CD4-positive, alpha-beta T cell treated with Interferon gamma for 1 hour (primary cell): ENCODE results near the gene KRT34.
"Not testable (repeated sequence)": the region's sequence is repeated elsewhere in the genome, so short reads cannot be mapped to it uniquely, and the experiment has no call there.

Experiments used
- DNase-seq: peaks from one replicate; pipeline ENCODE4 v3.0.0-alpha.2; 2020

KRT34 gene

DNA sequence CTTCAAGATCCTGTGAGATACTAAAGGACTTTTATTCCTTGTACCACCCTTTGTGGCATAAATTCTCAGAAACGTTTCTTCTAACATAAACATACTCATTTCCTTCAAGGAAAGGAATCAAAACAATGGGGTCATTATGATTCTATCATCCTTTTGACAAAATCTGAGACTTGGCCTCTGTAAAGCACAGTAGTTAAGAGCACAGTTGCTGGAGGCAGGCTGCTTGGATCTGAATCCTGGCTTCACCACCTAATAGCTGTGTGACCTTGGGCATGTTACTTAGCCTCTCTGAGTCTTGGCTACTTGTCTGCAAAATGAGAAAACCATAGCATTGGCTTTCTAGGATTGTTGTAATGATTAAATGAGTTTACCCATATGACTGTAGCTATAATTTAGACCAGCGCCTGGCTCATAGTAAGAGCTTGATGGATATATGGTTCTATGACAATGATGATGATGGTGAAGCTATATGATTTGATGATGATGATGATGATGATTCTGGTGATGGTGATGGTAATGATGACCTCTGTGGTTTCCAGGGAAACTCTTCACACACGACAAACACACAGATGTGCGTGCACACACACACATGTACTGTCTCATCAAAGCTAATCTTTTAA is 21.4 kb upstream of the KRT34 start:
- no peak for DNase-seq

DNA sequence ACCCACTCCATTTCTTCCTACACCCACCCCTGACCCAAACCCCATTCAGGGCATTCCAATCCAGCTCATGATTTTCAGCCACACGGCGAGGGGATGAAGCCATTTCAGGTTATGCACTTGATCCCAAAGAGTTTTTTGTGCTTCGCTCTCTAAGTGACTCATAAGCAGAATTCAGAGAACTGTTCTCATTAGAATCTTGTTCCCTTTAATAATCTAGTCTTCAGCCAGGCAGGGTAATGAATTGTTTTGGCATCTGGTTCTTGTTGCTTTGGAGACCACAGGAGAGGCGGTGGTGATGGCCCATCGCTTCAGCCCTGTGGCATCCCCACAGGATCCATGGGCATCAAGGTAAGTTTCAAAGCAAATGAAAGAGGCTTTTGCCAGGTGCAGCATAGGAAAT is 20.1 kb upstream of the KRT34 start:
- no peak for DNase-seq

GRCh38 chr17:41396996-41397660 is 15.0 kb upstream of the KRT34 start, which contains the start of gene KRT31:
KRT31 (minus strand) TSS chr17:41397608; CDS start chr17:41397539, 69 bp downstream.
- no peak for DNase-seq

DNA sequence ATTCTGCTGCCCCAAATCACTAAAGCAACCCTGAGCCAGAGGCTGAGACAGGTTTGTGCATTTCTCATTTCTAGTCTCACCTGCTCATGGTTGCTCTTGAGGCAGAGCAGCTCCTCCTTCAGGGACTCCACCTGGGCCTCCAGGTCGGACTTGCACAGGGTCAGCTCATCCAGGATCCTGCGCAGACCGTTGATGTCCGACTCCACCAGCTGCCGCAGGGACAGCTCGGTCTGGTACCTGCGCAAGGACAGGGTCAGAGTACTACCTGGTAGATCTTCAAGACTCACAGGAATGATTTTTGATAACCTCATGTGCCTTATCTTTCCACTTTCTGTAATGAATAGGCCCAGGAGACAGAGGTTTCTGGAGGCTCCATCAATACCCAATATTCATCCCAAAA is 14.2 kb upstream of the KRT34 start:
- no peak for DNase-seq

DNA sequence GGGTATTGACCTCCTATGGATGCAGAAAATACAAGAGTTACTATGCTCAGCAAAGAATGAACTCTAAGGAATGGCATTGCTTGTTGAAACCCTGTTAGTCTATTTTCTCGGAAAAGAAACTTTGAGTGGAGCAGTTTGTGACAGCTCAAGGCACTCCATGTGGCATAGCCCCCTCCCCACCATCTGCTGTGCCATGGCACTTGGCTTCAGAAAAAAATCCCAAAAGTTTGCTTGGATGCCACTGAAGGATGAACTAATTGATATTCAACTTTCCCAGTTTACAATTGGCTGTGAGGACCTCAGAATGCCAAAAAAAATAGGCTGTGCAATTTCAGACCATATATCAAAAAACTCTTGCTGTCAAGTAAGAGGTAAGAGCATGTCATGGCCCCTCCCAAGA is 13.5 kb upstream of the KRT34 start:
- no peak for DNase-seq

GRCh38 chr17:41395044-41395443 is 12.9 kb upstream of the KRT34 start:
- DNase-seq = not testable (repeated sequence)

GRCh38 chr17:41394254-41394996 is 12.3 kb upstream of the KRT34 start:
- no peak for DNase-seq

DNA sequence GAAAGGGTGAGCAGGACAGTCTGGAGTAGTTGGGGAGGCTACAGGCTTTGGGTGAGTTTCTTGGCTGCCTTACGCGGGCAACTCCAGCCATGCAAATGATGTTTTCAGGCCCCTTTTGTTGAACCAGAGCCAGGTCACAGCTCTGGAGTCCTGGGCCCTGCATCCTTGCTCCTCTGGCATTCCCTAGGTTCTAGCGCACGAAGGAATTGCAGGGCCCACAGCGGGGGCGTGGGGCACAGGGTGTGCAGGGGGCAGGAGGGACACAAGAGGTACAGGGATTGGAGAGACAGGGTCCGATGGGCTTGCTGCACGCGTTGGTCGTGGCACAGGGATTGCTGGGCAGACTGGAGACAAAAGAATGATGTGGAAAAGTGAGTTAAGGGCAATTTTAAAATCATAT is 11.7 kb upstream of the KRT34 start:
- no peak for DNase-seq

- no peak for DNase-seq
Observed at GRCh38 chr17:41393294-41393693, 11.2 kb upstream of the KRT34 start.

GRCh38 chr17:41392278-41392677 is 10.2 kb upstream of the KRT34 start:
- no peak for DNase-seq

DNA sequence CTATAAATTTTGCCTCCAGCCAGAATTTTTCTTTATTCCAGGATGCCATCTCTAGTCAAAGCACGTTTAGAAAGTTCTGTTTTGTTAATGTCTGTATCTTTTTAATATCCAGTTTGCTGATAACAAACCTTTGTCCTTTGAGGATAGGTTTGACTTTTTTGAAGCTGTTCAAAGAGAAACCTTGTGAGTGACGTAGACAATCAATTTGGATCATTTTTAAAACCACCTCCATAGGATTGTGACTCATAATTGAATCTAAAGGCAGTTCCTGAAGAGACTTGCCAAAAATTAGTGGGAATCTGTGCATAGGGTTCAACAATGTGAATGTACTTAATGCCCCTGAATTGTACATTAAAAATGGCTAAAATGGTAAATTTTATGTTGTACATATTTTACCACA is 9.4 kb upstream of the KRT34 start:
- DNase-seq = no peak

GRCh38 chr17:41390411-41390938 is 8.4 kb upstream of the KRT34 start:
- no peak for DNase-seq

DNA sequence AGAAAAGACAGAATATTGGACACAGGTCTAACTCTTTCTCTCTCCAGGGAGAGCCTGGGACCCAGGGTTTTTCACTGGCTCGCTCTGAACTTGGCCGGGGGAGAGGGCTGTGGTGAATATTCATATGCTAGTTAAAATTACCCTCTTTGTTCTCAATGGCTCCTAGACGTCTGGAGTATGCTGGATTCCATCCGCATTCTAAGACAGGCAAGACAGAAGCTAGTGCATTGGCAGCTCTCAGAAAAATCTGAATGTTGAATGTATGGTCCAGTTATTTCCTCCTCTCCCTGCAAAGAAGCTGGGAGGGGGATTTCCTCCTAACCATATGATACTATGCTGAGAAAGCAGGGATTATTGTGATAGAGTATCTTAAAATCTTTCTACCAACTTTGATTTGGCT is 5.6 kb upstream of the KRT34 start:
- no peak for DNase-seq

- no peak for DNase-seq
Observed at GRCh38 chr17:41386227-41386626, 4.1 kb upstream of the KRT34 start.

GRCh38 chr17:41383690-41384089 is 1.6 kb upstream of the KRT34 start:
- DNase-seq = no peak

DNA sequence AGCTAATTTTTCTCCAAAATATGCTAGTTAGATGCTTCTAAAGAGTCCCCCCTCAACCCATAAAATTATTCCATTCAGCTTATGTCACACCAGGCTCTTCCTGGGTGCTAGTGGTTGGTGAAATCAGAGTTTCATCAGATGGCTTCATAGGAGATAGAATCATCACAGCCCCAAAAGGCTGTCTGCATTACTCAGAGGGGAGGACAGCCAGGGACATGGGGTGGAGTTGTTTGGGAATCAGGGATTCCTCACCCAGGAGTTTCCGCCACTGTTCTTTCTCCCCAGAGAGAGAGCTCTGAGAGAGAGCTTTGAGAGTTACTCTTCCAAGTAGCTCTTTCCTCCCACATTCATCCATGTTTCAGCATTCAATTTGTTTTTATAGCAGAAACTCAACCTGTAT is 288 bp upstream of the KRT34 start:
- DNase-seq = no peak

GRCh38 chr17:41380091-41380490 is 2.0 kb downstream of the KRT34 start:
- DNase-seq = not testable (repeated sequence)

- DNase-seq = no peak
Observed at GRCh38 chr17:41377546-41377945, 4.6 kb downstream of the KRT34 start.

DNA sequence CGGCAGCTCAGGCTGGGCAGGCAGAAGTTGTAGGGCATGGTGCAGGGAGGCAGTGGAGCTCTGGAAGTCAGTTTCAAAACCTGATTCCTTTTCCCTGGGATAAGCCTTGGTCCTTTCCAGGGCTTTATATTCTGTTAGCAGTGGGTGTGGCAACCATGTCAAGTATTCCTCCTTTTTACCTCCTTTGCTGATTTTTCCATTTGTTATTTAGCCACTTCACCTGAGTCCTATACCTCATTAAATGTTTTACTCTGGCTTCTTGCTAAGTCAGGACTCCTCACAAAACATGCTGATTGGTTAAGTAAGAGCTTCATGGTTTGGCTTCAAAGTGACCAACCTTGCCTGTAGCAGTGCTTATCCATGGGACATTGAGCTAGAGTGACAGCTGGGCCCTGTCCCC is 12.4 kb downstream of the KRT34 start, which contains the start of gene KRT33B:
Gene KRT33B (minus strand): TSS at position 101 of the 400 bp plus-strand sequence. CDS start 63 bp downstream, at position 38.
- DNase-seq = no peak

GRCh38 chr17:41369023-41369422 is 13.1 kb downstream of the KRT34 start:
- DNase-seq = no peak

DNA sequence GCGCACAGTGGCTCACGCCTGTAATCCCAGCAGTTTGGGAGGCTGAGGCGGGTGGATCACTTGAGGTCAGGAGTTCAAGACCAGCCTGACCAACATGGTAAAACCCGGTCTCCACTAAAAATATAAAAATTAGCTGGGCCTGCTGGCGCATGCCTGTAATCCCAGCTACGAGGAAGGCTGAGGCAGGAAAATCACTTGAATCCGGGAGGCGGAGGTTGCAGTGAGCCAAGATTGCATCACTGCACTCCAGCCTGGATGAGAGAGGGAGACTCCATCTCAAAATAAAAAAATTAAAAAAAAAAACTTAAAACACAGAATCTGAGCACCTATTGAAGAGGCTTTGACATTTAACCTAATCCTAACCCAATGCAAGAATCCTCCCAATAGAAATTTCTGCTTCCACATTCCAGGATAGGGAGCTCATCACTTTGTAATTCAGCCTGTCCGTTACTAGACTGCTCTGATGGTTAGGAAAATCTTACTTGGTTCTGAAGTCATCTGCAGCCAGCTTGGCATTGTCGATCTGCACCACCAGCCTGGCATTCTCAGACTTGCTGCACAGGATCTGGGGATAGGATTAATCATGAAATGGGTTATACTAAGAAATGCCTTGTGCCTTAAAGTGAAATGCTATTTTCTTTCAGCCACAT is 14.6 kb downstream of the KRT34 start:
- no peak for DNase-seq

- DNase-seq = no peak
Observed at GRCh38 chr17:41366070-41366469, 16.0 kb downstream of the KRT34 start.

- DNase-seq = no peak
Observed at GRCh38 chr17:41363881-41364280, 18.2 kb downstream of the KRT34 start.
